Measurements from ENCODE around the gene SLC49A3.

Gene SLC49A3

GRCh38 chr4:683247-683897 is 5.6 kb downstream of the SLC49A3 start:
- no peak for FAIRE-seq
- DNase-seq (ENCODE audit: extremely low spot score, insufficient read length, low read depth): no peak

GRCh38 chr4:682490-683172 is 6.3 kb downstream of the SLC49A3 start:
- DNase-seq (ENCODE audit: extremely low spot score, insufficient read length, low read depth) (no peak), FAIRE-seq (no peak)

- no peak for FAIRE-seq
Observed at GRCh38 chr4:681736-682451, 7.1 kb downstream of the SLC49A3 start.

GRCh38 chr4:680928-681645 is 7.9 kb downstream of the SLC49A3 start:
- FAIRE-seq (no peak), DNase-seq (ENCODE audit: extremely low spot score, insufficient read length, low read depth) (no peak)

More at GRCh38 chr4:681736-682451, 7.1 kb downstream of the SLC49A3 start:
- no peak for DNase-seq (ENCODE audit: extremely low spot score, insufficient read length, low read depth)

GRCh38 chr4:680551-680927 is 8.4 kb downstream of the SLC49A3 start:
- DNase-seq (ENCODE audit: extremely low spot score, insufficient read length, low read depth) (no peak), FAIRE-seq (no peak)

GRCh38 chr4:680091-680490 is 8.9 kb downstream of the SLC49A3 start:
- FAIRE-seq: no peak
- DNase-seq (ENCODE audit: extremely low spot score, insufficient read length, low read depth): no peak

- no peak for FAIRE-seq
Observed at GRCh38 chr4:679629-680028, 9.3 kb downstream of the SLC49A3 start.

GRCh38 chr4:679104-679481 is 9.9 kb downstream of the SLC49A3 start:
- DNase-seq (ENCODE audit: extremely low spot score, insufficient read length, low read depth) (no peak), FAIRE-seq (no peak)

More at GRCh38 chr4:679629-680028, 9.3 kb downstream of the SLC49A3 start:
- DNase-seq (ENCODE audit: extremely low spot score, insufficient read length, low read depth): no peak

GRCh38 chr4:678331-679103 is 10.4 kb downstream of the SLC49A3 start:
- FAIRE-seq (no peak), DNase-seq (ENCODE audit: extremely low spot score, insufficient read length, low read depth) (no peak)

GRCh38 chr4:677431-678293 is 11.3 kb downstream of the SLC49A3 start:
- no peak for DNase-seq (ENCODE audit: extremely low spot score, insufficient read length, low read depth)
- no peak for FAIRE-seq

GRCh38 chr4:676871-677235 is 12.1 kb downstream of the SLC49A3 start:
- FAIRE-seq (no peak), DNase-seq (ENCODE audit: extremely low spot score, insufficient read length, low read depth) (no peak)

GRCh38 chr4:675980-676870 is 12.7 kb downstream of the SLC49A3 start:
- DNase-seq (ENCODE audit: extremely low spot score, insufficient read length, low read depth): no peak
- peak; percentile 61 for FAIRE-seq

GRCh38 chr4:675036-675882 is 13.7 kb downstream of the SLC49A3 start:
- DNase-seq (ENCODE audit: extremely low spot score, insufficient read length, low read depth): no peak
- no peak for FAIRE-seq

GRCh38 chr4:674172-675035 is 14.5 kb downstream of the SLC49A3 start, which contains the start of the genes ATP5ME and MYL5:
Gene ATP5ME, minus strand, starts transcription at chr4:674276. Its CDS starts 29 bp downstream, at chr4:674247.
Gene MYL5, plus strand, starts transcription at chr4:674542. Its CDS starts 3,485 bp downstream, at chr4:678027.
- DNase-seq (ENCODE audit: extremely low spot score, insufficient read length, low read depth): peak; percentile 99
- peak; percentile 99 for FAIRE-seq

- DNase-seq (ENCODE audit: extremely low spot score, insufficient read length, low read depth) (no peak), FAIRE-seq (no peak)
Observed at GRCh38 chr4:673349-674091, 15.4 kb downstream of the SLC49A3 start.
